GM23248 (cell line): Measurements from ENCODE around the gene ADAD1.

ENCODE experiments used
- EZH2 ChIP-seq: fragments of 200-600 bp; sonication (generic); IDR thresholded peaks from 2 replicates; pipeline ENCODE4 v1.6.1; 2018; ENCODE audit warnings: antibody characterized with exemption, mild to moderate bottlenecking; ENCODE audit not compliant: insufficient read depth, poor library complexity, severe bottlenecking
- EZH2phosphoT487 ChIP-seq: fragments of 200-600 bp; sonication (generic); IDR thresholded peaks from 2 replicates; pipeline ENCODE4 v1.6.1; 2018; ENCODE audit warnings: antibody characterized with exemption, moderate library complexity, mild to moderate bottlenecking, low read depth; ENCODE audit not compliant: insufficient read depth

DNA sequence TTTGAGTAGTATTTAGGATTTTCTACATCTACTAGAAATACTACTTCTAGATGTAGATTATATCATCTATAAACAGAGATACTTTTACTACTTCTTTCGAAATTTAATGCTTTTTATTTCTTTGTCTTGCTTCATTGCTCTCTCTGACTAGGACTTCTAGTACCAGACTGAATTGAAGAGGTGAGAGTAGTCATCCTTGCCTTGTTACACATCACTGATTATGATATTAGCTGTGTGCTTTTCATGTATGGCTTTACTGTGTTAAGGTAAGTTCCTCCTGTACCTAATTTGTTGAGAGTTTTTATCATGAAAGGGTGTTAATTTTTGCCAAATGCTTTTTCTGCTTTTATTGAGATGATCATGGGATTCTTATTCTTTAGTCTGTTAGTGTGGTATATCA lies 97.3 kb downstream of the ADAD1 start:
- TF ChIP-seq EZH2 (no peak), EZH2phosphoT487 (no peak)
